Measurements from ENCODE around the gene PIGA. TPM values are rescaled to one million over a fixed set of nuclear protein-coding genes. Genes with fewer than 3 reads are reported as not detected.
"Not testable (repeated sequence)": the region's sequence is repeated elsewhere in the genome, so short reads cannot be mapped to it uniquely, and the experiment has no call there.

The PIGA gene
- total RNA-seq, 1 donor from 2014 or later: 3.8 TPM

DNA sequence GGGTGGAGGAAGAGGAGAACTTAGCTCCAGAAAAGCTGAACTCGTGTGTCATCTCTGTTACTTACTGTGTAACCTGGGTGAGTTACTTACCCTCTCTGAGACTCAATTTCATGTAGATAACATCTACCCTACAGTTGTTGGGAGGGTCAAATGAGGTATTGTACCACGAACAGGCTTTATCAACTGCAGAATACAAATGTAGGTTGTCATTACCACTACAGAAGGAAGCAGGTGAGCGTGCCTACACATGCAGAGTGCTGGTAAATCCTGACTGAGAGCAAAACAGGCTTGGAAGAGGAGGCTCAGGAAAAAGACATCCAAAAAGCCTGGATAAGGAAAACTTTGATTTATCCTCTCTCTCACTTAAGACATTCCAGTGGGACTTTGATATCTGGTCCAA lies 7.2 kb downstream of the PIGA start:
- ATAC-seq: no peak
- DNase-seq (ENCODE audit: missing footprints): no peak
- intact Hi-C loops (cut with DNase I): no loop called here

DNA sequence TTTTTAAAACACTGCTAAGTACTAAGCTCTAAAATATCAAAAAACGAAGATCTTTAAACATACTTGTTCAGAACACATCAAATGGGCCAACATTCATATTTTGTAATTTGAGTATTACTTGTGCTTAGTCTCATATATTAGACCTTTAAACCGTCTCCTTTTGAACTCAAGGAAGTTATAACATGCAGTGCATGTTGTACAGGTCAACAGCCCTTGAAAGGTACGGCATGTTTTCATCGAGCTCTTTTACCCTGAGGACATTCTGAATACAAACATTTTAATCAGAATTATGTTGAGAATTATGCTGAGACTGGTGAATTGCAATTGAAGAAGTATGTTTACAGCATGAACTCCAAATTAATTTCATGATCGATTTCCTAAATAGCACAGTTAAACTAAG lies 12.9 kb downstream of the PIGA start:
- no peak for ATAC-seq
- DNase-seq (ENCODE audit: missing footprints): no peak
- intact Hi-C loops (cut with DNase I): no loop called here

- intact Hi-C loops (cut with DNase I): no loop called here
- DNase-seq (ENCODE audit: missing footprints): no peak
- no peak for ATAC-seq
These were observed 13.3 kb downstream of the PIGA start for GRCh38 chrX:15322072-15322471.

DNA sequence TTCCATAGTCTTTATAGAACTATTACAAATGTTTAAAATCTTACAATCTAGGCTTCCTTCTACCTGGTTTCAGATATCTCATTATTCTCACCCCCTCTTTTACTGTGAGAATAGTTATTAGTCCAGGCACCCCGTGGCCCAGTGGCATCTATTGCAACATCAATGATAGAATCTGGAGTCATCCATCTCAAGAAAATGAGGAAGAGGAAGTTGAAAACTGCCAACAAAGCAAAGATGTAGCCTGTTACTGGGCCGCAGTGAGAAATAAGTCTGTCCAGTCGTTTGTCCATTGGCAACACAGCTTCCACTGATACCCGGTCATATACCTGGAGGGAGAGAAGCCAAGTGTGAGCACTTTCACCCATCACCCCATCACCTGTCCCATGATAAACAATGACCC lies 13.9 kb downstream of the PIGA start:
- peak; percentile 61 for DNase-seq (ENCODE audit: missing footprints)
- intact Hi-C loops (cut with DNase I): no loop called here
- no peak for ATAC-seq

- intact Hi-C loops (cut with DNase I): no loop called here
- DNase-seq (ENCODE audit: missing footprints) (no peak), ATAC-seq (peak; percentile 50)
These were observed 15.0 kb downstream of the PIGA start for GRCh38 chrX:15320297-15320696.

DNA sequence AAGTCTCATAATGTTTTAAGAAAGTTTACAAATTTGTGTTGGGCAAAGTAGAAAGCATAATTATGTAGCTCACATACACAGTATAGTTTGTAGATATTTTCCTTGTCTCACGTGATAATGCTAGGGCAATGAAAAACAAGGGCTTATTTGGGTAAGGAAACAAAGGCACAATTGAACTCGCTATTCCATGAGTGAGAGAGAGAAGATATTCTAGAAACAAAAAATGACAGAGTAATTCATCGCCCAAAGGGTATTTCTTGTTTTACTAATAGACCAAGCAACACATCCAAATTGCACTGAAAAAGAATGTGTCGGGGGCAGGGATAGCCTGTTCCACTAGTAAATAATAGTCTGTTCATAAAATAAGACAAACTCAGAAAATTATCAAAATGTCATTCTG lies 16.2 kb downstream of the PIGA start:
- ATAC-seq (no peak), DNase-seq (ENCODE audit: missing footprints) (no peak)
- intact Hi-C loops (cut with DNase I): no loop called here

DNA sequence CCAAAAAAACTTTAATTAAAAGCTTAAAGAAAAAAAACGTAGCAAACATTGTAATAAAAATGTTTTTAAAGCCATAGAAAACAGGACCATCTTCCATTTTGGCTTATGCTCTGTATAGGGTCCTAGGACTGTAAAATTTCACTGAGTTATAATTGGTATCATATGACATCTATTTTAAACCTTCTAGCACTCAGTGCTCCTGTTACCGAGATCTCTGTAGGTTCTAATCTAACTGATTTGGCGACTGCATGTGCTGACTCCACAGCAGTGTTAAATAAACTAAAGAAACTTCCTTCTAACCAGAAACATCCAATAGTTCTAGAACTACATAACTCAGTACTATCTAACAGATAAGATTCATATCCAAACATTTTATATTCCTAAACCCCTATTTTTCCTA lies 19.8 kb downstream of the PIGA start, which contains the start of gene ASB11:
Gene ASB11 (minus strand): TSS at position 132 of the 400 bp plus-strand sequence. CDS start 35 bp downstream, at position 97.
- DNase-seq (ENCODE audit: missing footprints) (no peak), ATAC-seq (peak; percentile 70)

GRCh38 chrX:15314472-15314871 lies 20.9 kb downstream of the PIGA start:
- intact Hi-C loops (cut with DNase I): no loop called here
- DNase-seq (ENCODE audit: missing footprints) (no peak), ATAC-seq (no peak)

More for the DNA sequence above, 19.8 kb downstream of the PIGA start, which contains the start of gene ASB11:
- intact Hi-C loops (cut with DNase I): no loop called here

- ATAC-seq (peak; percentile 77), DNase-seq (ENCODE audit: missing footprints) (no peak)
- intact Hi-C loops (cut with DNase I): no loop called here
These were observed 24.2 kb downstream of the PIGA start for GRCh38 chrX:15311119-15311518.

- intact Hi-C loops (cut with DNase I): no loop called here
- peak; percentile 77 for ATAC-seq
- DNase-seq (ENCODE audit: missing footprints): no peak
These were observed 25.2 kb downstream of the PIGA start for GRCh38 chrX:15310117-15310516.

GRCh38 chrX:15305899-15306298 lies 29.4 kb downstream of the PIGA start:
- intact Hi-C loops (cut with DNase I); ATAC-seq; DNase-seq (ENCODE audit: missing footprints): not testable (repeated sequence)

DNA sequence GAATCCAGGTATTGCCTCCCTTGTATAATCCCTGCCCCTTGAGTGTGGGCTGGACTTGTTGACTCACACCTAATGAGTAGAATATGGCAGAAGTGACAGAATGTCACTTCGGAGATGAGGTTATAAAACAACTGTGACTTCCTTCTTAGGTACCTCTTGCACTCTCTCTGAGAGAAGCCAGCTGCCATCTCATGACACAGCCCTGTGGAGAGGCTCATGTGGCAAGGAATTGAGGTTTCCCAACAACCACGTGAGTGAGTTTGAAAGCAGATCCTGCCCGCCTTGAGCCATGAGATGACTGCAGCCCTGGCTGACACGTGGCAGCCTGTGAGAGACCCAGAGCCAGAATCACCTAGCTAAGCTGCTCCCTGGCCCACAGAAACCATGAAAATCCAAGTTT lies 33.4 kb downstream of the PIGA start:
- DNase-seq (ENCODE audit: missing footprints) (peak; percentile 70), ATAC-seq (peak; percentile 63)
- intact Hi-C loops (cut with DNase I): loop anchor here (5.0 kb wide), 1 partner anchor 35 kb away; the partner anchor contains the start of gene PIGA

DNA sequence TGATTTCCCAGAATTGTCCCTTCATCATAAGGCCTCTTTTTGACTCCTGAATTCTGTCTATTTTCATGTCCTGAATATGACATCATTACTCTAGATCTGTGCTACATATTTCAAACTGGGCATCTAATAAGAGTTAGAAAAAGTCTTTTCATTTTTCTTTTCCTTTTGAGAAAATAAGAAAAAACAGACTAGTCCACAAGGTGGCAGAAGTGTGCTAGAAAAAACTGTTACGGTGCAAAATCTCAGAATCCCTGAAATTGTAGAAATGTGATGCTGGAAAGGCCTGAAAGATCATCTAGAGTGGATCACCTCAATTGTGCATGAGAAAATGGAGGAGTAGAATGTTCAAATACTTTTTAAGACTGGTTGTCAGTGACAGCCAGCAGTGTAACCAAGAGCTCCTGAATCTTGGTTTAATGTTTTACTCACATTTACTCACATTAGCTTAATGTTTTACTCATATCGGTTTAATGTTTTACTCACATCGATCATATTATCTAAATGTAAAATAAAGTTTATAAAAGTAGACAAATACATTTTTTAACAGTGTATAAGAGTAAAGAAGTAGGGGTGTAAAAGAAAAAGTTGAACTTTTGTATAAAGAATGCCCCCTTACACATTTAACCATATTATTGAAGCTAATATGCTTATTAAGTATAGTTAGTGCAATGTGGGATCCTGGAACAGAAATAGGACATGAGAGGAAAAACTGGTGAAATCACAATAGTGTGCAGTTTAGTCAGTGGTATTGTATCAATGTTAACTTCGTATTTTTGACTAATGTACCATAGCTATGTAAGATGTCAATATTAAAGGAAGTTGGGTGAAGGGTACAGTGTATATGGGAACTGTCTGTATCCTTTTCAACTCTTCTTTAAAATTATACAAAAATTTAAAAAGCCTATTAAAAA lies 35.1 kb downstream of the PIGA start:
- no peak for ATAC-seq
- intact Hi-C loops (cut with DNase I): loop anchor here (5.0 kb wide), 1 partner anchor 37 kb away; the partner anchor contains the start of gene PIGA
- no peak for DNase-seq (ENCODE audit: missing footprints)

DNA sequence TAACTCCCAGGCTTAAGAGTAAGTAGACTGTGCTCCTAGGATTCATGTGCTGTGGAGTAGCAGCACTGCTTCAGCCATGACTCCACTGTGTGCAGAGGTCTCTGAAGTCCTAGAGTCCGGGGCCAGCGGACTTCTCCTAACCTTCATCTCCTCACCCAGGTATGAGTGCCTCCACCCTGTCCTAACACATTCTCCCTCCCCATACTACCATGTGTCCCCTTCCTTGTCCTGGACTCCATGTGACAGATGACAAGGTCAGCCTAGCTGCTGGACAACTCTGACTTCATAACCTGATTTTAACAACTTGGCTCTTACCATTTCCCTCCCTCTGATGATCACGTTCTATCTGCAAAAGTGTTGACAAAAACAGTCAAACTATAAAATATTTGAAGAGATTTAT lies 36.5 kb downstream of the PIGA start:
- peak; percentile 67 for ATAC-seq
- no peak for DNase-seq (ENCODE audit: missing footprints)
- intact Hi-C loops (cut with DNase I): no loop called here

- intact Hi-C loops (cut with DNase I): no loop called here
- no peak for DNase-seq (ENCODE audit: missing footprints)
- peak; percentile 14 for ATAC-seq
These were observed 37.1 kb downstream of the PIGA start for GRCh38 chrX:15298201-15298600.

- DNase-seq (ENCODE audit: missing footprints) (no peak), ATAC-seq (no peak)
- intact Hi-C loops (cut with DNase I): no loop called here
These were observed 41.9 kb downstream of the PIGA start for GRCh38 chrX:15293451-15293850.

GRCh38 chrX:15292861-15293260 lies 42.5 kb downstream of the PIGA start:
- intact Hi-C loops (cut with DNase I): no loop called here
- ATAC-seq (no peak), DNase-seq (ENCODE audit: missing footprints) (no peak)

DNA sequence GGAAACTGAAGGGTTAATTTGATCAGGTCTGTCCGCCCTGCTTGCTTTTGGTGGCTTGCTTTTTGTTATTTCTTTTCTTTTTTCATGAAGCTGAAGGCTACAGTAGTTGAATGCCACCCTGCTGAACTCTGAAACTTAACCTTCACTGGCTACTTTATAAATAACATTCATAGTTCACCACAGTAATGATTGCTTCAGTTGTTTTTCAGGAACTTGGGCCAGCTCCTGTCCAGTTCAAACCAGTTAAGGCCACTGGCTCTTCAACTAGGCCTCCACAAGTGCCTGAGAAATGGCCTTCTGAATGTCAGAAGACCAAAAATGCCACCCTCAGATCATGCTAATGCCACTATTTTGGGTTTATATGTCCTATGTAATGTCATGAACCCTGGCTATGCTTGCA lies 57.7 kb downstream of the PIGA start:
- intact Hi-C loops (cut with DNase I): no loop called here
- DNase-seq (ENCODE audit: missing footprints) (no peak), ATAC-seq (peak; percentile 34)

- intact Hi-C loops (cut with DNase I): no loop called here
- ATAC-seq (no peak), DNase-seq (ENCODE audit: missing footprints) (no peak)
These were observed 60.4 kb downstream of the PIGA start for GRCh38 chrX:15274946-15275345.

DNA sequence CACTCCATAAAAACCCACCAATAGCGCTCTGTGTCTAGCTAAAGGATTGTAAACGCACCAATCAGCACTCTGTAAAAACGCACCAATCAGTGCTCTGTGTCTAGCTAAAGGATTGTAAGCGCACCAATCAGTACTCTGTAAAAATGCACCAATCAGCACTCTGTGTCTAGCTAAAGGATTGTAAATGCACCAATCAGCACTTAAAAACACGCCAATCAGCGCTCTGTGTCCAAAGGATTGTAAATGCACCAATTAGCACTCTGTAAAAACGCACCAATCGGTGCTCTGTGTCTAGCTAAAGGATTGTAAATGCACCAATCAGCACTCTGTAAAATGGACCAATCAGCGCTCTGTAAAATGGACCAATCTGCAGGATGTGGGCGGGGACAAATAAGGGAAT lies 62.0 kb downstream of the PIGA start:
- intact Hi-C loops (cut with DNase I); ATAC-seq; DNase-seq (ENCODE audit: missing footprints): not testable (repeated sequence)
